ENCODE measurements around the gene PPFIA4. TPM values are rescaled to one million over a fixed set of nuclear protein-coding genes. Genes with fewer than 3 reads are reported as not detected.
A peak's percentile ranks its signal among the peaks of the same experiment; 100 is the strongest.

PPFIA4 gene
- total RNA-seq (2014; rRNA removed) (3.4 and 12.1 TPM in 2 replicates), Bru-seq, nascent RNA (percentile 40 among the genes with signal in this experiment), BruChase-seq, experiment 1, labeled RNA remaining after a 6-hour chase (percentile 48 among the genes with signal in this experiment), BruChase-seq, experiment 2, labeled RNA remaining after a 2-hour chase (percentile 61 among the genes with signal in this experiment)
- long read RNA-seq, partial matches to known transcripts = 1 of 6 reads
- long read RNA-seq, other reads (novel, unspliced or antisense) = 5 of 6 reads

DNA sequence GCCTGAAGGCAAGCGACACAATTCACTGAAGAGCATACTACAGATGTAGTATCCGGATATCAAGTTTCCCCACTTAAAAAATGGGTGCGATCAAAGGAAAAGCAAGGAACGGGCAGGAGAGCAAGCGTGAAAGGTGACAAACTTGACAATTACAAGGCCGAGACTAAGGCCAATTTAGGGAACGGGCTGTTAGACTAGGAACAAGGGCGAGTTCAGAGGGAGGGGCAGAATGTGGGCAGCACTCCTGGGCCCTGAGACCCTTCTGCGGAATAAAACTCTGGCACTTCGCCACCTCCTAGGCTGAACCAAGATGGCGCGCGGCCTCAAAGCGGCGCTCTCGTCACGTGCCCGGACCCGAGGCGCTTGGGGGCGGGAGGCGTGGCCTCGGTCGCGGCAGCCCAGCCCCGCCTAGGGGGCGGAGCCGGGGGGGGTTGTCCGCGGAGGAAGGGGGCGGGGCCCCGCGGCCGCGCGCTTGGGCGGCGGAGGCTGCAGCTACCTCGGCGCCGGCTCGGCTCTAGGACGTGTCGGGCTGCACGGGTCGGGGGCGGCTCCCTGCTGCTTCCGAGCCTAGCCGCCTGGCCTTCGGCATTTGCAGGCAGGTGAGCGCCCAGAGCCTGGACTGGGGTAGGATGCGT is at the start of gene PPFIA4:
Gene PPFIA4 (plus strand): TSS at position 461 of the 635 bp plus-strand sequence. CDS start 12,518 bp downstream, outside the sequence.
- ChIA-PET CTCF (interaction anchor here (0.7 kb wide), 1 partner anchor 214 kb away, joined by 14 read pairs; no protein-coding TSS in a partner anchor), POLR2A (ENCODE audit: unreplicated experiment) (no interaction called here)
- Histone ChIP-seq H3K79me2 (ENCODE audit: low read length) (no peaks in the 10 kb centered on the region), H3K9ac (ENCODE audit: low read length) (peak within 1 kb of the TSS; percentile 34), H3K9me3 (ENCODE audit: low read length) (no peaks in the 10 kb centered on the region), H3K4me2 (ENCODE audit: low read length) (peak within 1 kb of the TSS; percentile 95), H3K4me1 (ENCODE audit: insufficient read depth, low read length) (no peaks in the 10 kb centered on the region; the same call in 1 of the 2 replicates), H3F3A (ENCODE audit: low read length, unreplicated experiment) (peaks cover 7% of the 10 kb centered on the region), H3K27ac (ENCODE audit: low read length) (no peak within 1 kb of the TSS), H3K27me3 (ENCODE audit: low read length) (no peaks in the 10 kb centered on the region), H2AFZ (ENCODE audit: low read length) (peak within 1 kb of the TSS; percentile 76), H3K9me2 (replicated peaks; ENCODE audit: low read length) (no peaks in the 10 kb centered on the region), H4K20me1 (ENCODE audit: low read length) (no peaks in the 10 kb centered on the region), H3K36me3 (ENCODE audit: low read depth, low read length) (peaks cover 24% of the 10 kb centered on the region), H3K4me3 (ENCODE audit: low read length) (peak within 1 kb of the TSS; percentile 73)
- peak; percentile 78 for ATAC-seq
- DNase-seq = peak; percentile 80
- no TSS peak for BruUV-seq (replicated peaks)
- intact Hi-C loops (cut with micrococcal nuclease) = no loop called here
- TF ChIP-seq EZH2 (IDR thresholded peaks at IDR 0.05; ENCODE audit: low read length, unreplicated experiment) (no peak), EZH2phosphoT487 (IDR thresholded peaks at IDR 0.05; ENCODE audit: borderline replicate concordance, low read length) (no peak)
- TF ChIP-seq, protein P1, sequence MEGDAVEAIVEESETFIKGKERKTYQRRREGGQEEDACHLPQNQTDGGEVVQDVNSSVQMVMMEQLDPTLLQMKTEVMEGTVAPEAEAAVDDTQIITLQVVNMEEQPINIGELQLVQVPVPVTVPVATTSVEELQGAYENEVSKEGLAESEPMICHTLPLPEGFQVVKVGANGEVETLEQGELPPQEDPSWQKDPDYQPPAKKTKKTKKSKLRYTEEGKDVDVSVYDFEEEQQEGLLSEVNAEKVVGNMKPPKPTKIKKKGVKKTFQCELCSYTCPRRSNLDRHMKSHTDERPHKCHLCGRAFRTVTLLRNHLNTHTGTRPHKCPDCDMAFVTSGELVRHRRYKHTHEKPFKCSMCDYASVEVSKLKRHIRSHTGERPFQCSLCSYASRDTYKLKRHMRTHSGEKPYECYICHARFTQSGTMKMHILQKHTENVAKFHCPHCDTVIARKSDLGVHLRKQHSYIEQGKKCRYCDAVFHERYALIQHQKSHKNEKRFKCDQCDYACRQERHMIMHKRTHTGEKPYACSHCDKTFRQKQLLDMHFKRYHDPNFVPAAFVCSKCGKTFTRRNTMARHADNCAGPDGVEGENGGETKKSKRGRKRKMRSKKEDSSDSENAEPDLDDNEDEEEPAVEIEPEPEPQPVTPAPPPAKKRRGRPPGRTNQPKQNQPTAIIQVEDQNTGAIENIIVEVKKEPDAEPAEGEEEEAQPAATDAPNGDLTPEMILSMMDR (conservative IDR thresholded peaks at IDR 0.05; ENCODE audit: low read depth, low read length) = no peak

DNA sequence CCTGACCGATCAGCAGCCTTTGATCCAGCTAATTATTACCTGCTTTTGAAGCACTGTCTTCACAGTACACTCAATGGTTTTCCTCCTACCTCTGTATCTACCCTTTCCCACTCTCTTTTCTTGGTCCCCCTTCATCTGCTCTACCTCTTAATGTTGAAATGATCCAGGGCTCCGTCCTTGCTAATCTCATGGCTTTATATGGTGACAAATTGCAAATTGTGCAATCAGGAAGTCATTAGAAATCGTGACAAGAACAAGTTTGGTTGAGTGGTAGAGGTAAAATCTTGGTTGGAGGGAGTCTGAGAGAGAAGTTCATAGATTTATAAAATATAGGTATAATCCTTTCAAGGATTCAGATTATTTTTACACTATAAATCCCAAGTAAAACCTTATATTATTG is 49.7 kb upstream of the PPFIA4 start:
- Histone ChIP-seq H3K4me3 (ENCODE audit: low read length) (no peak overlapping the region), H3K9me2 (replicated peaks; ENCODE audit: low read length) (no peaks in the 10 kb centered on the region), H3K4me1 (ENCODE audit: insufficient read depth, low read length) (no peaks in the 10 kb centered on the region), H3K9ac (ENCODE audit: low read length) (no peak overlapping the region), H3F3A (ENCODE audit: low read length, unreplicated experiment) (no peaks in the 10 kb centered on the region), H2AFZ (ENCODE audit: low read length) (no peak overlapping the region), H3K36me3 (ENCODE audit: low read depth, low read length) (no peaks in the 10 kb centered on the region), H3K9me3 (ENCODE audit: low read length) (no peaks in the 10 kb centered on the region), H3K27ac (ENCODE audit: low read length) (no peak overlapping the region), H3K27me3 (ENCODE audit: low read length) (peaks cover 85% of the 10 kb centered on the region), H3K79me2 (ENCODE audit: low read length) (no peaks in the 10 kb centered on the region), H4K20me1 (ENCODE audit: low read length) (no peaks in the 10 kb centered on the region), H3K4me2 (ENCODE audit: low read length) (no peak overlapping the region)
- CTCF ChIA-PET = no interaction called here
- DNase-seq = no peak
- no peak for TF ChIP-seq EZH2 (IDR thresholded peaks at IDR 0.05; ENCODE audit: low read length, unreplicated experiment)
- TF ChIP-seq, protein P1 (conservative IDR thresholded peaks at IDR 0.05; ENCODE audit: low read depth, low read length) = no peak
- no peak for TF ChIP-seq EZH2phosphoT487 (IDR thresholded peaks at IDR 0.05; ENCODE audit: borderline replicate concordance, low read length)
- BruUV-seq (replicated peaks) = no TSS peak
- no peak for ATAC-seq
- POLR2A ChIA-PET (ENCODE audit: unreplicated experiment) = no interaction called here
- intact Hi-C loops (cut with micrococcal nuclease) = no loop called here

DNA sequence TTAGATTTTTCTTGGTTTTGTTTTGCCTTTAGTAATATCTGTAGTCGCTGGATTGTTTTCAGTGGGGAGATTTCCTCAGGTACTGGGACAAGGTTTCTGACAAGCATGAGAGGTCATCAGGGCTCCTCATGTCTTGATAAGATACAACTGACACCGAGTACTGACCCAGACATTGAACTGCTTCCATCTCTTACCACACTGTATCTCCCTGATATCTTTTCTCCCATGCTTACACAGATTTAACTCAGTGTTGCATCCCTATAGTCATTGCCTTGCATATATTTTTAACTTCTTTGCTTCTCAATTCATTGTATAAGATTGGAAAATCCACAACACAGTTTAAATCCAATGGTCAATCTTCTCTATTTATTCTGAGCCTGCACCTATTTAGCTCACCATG is 46.8 kb upstream of the PPFIA4 start:
- Histone ChIP-seq H2AFZ (ENCODE audit: low read length) (no peak overlapping the region), H3K4me1 (ENCODE audit: insufficient read depth, low read length) (no peaks in the 10 kb centered on the region), H3K36me3 (ENCODE audit: low read depth, low read length) (no peaks in the 10 kb centered on the region), H3K4me3 (ENCODE audit: low read length) (no peak overlapping the region), H3K9me3 (ENCODE audit: low read length) (no peaks in the 10 kb centered on the region), H4K20me1 (ENCODE audit: low read length) (no peaks in the 10 kb centered on the region), H3K9me2 (replicated peaks; ENCODE audit: low read length) (no peaks in the 10 kb centered on the region), H3K27me3 (ENCODE audit: low read length) (peaks cover 59% of the 10 kb centered on the region), H3K9ac (ENCODE audit: low read length) (no peak overlapping the region), H3K79me2 (ENCODE audit: low read length) (no peaks in the 10 kb centered on the region), H3K27ac (ENCODE audit: low read length) (no peak overlapping the region), H3K4me2 (ENCODE audit: low read length) (no peak overlapping the region), H3F3A (ENCODE audit: low read length, unreplicated experiment) (no peaks in the 10 kb centered on the region)
- CTCF ChIA-PET = no interaction called here
- no TSS peak for BruUV-seq (replicated peaks)
- no peak for TF ChIP-seq EZH2 (IDR thresholded peaks at IDR 0.05; ENCODE audit: low read length, unreplicated experiment)
- TF ChIP-seq, protein P1 (conservative IDR thresholded peaks at IDR 0.05; ENCODE audit: low read depth, low read length) = no peak
- TF ChIP-seq EZH2phosphoT487 (IDR thresholded peaks at IDR 0.05; ENCODE audit: borderline replicate concordance, low read length) = no peak
- DNase-seq (no peak), ATAC-seq (no peak)
- POLR2A ChIA-PET (ENCODE audit: unreplicated experiment) = no interaction called here
- intact Hi-C loops (cut with micrococcal nuclease) = no loop called here

Measured in PC-3 (cell line).